SK-N-SH (cell line): ENCODE data around the gene SF3A2.

Experiments
- NRF1 ChIP-seq: IDR thresholded peaks from 2 replicates; pipeline ENCODE4 v1.6.1; 2012; ENCODE audit warnings: low read depth, mild to moderate bottlenecking, low read length
- POLR2AphosphoS5 ChIP-seq: IDR thresholded peaks from 2 replicates; pipeline ENCODE4 v1.6.1; 2012; ENCODE audit warnings: low read depth, low read length
- TF ChIP-seq, protein P1 (sequence below): fragments of 200-600 bp; sonication (generic); IDR thresholded peaks from 2 replicates; pipeline ENCODE4 v1.6.1; 2017; ENCODE audit warnings: antibody characterized with exemption, mild to moderate bottlenecking, moderate library complexity

GRCh38 chr19:2260341-2260805, 23.7 kb downstream of the SF3A2 start:
- no peak for TF ChIP-seq NRF1
- TF ChIP-seq, protein P1, sequence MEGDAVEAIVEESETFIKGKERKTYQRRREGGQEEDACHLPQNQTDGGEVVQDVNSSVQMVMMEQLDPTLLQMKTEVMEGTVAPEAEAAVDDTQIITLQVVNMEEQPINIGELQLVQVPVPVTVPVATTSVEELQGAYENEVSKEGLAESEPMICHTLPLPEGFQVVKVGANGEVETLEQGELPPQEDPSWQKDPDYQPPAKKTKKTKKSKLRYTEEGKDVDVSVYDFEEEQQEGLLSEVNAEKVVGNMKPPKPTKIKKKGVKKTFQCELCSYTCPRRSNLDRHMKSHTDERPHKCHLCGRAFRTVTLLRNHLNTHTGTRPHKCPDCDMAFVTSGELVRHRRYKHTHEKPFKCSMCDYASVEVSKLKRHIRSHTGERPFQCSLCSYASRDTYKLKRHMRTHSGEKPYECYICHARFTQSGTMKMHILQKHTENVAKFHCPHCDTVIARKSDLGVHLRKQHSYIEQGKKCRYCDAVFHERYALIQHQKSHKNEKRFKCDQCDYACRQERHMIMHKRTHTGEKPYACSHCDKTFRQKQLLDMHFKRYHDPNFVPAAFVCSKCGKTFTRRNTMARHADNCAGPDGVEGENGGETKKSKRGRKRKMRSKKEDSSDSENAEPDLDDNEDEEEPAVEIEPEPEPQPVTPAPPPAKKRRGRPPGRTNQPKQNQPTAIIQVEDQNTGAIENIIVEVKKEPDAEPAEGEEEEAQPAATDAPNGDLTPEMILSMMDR, result no peak
- TF ChIP-seq POLR2AphosphoS5, result no peak
